NCI-H2196 treated with DMSO at 0.1 percent for 48 hours (cell line): ENCODE results near the gene LCE1F.

Experiments
- DNase-seq: peaks from one replicate; lab custom pipeline; 2025; ENCODE audit not compliant: unreplicated experiment; lab: John Stamatoyannopoulos, UW

LCE1F gene

GRCh38 chr1:152770411-152770810, 4.5 kb upstream of the LCE1F start:
- DNase-seq: no peak

GRCh38 chr1:152776361-152776760, 1.4 kb downstream of the LCE1F start:
- DNase-seq: no peak

- no peak for DNase-seq
Observed at GRCh38 chr1:152777510-152778137, 2.7 kb downstream of the LCE1F start.

- no peak for DNase-seq
Observed at GRCh38 chr1:152783095-152783494, 8.2 kb downstream of the LCE1F start.

- DNase-seq: no peak
Observed at GRCh38 chr1:152786077-152786476, 11.1 kb downstream of the LCE1F start, which contains the start of gene LCE1E. TSS of gene LCE1E (plus strand) at chr1:152786257. CDS start at chr1:152787300, 1,043 bp downstream.

GRCh38 chr1:152795686-152796085, 20.7 kb downstream of the LCE1F start:
- no peak for DNase-seq

- DNase-seq: no peak
Observed at GRCh38 chr1:152796421-152796820, 21.5 kb downstream of the LCE1F start, which contains the start of gene LCE1D. TSS of gene LCE1D (plus strand) at chr1:152796721. CDS start at chr1:152797795, 1,074 bp downstream.

GRCh38 chr1:152801333-152801732, 26.4 kb downstream of the LCE1F start:
- DNase-seq: no peak

- no peak for DNase-seq
Observed at GRCh38 chr1:152806576-152806975, 31.6 kb downstream of the LCE1F start, which contains the start of gene LCE1C. TSS of gene LCE1C (minus strand) at chr1:152806651. CDS start at chr1:152805478, 1,173 bp downstream.

- DNase-seq: no peak
Observed at GRCh38 chr1:152811050-152811449, 36.1 kb downstream of the LCE1F start.

- DNase-seq: no peak
Observed at GRCh38 chr1:152811671-152812070, 36.7 kb downstream of the LCE1F start, which contains the start of gene LCE1B. TSS of gene LCE1B (plus strand) at chr1:152811971. CDS start at chr1:152812447, 476 bp downstream.

- no peak for DNase-seq
Observed at GRCh38 chr1:152817309-152817708, 42.4 kb downstream of the LCE1F start.

GRCh38 chr1:152823294-152823693, 48.4 kb downstream of the LCE1F start:
- DNase-seq: no peak

GRCh38 chr1:152824964-152825363, 50.0 kb downstream of the LCE1F start:
- DNase-seq: no peak
